Uterus (tissue), 2 donors: Measurements from ENCODE around the gene CPM.
"Not testable (repeated sequence)": the region's sequence is repeated elsewhere in the genome, so short reads cannot be mapped to it uniquely, and the experiment has no call there.

Experiments used
- CTCF ChIP-seq, 4 experiments: fragments of 200-600 bp in 2 of 4; fragments of 450-650 bp in 2 of 4; sonication (generic) in 2 of 4; IDR thresholded peaks; one replicate each; pipeline ENCODE4 v1.5.1; 2016 to 2019; ENCODE audit warnings: antibody characterized with exemption in 4 of 4, mild to moderate bottlenecking in 2 of 4, moderate library complexity in 1 of 4
- POLR2A ChIP-seq, 2 donors: fragments of 450-650 bp; IDR thresholded peaks; one replicate each; pipeline ENCODE4 v1.6.1; 2016; ENCODE audit warnings: antibody characterized with exemption in 2 of 2, mild to moderate bottlenecking in 1 of 2, moderate library complexity in 1 of 2

GRCh38 chr12:68811573-68811972 lies 121.4 kb downstream of the CPM start:
- TF ChIP-seq CTCF, POLR2A (IDR thresholded peaks at IDR 0.05): not testable (repeated sequence)
